Stomach (tissue), 9 donors: Measurements from ENCODE around the gene PLCB4. TPM values are rescaled to one million over a fixed set of nuclear protein-coding genes. Genes with fewer than 3 reads are reported as not detected.

Experiments
- DNase-seq, 2 donors: peaks; one replicate each; pipeline versions ENCODE4 v3.0.0 to v3.0.0-alpha.2; 2013 to 2019
- H3K27ac ChIP-seq, 5 donors: fragments of 200-600 bp in 4 of 5; sonication (generic) in 4 of 5; one replicate each; pipeline ENCODE4 v1.5.1; 2013 to 2019; ENCODE audit warnings: mild to moderate bottlenecking in 1 of 5, moderate library complexity in 1 of 5
- H3K27me3 ChIP-seq, 3 donors: fragments of 200-600 bp; sonication (generic); one replicate each; pipeline ENCODE4 v1.5.1; 2017 to 2019; ENCODE audit warnings: mixed run types in 1 of 3
- H3K36me3 ChIP-seq, 4 donors: fragments of 200-600 bp; sonication (generic); 1 replicate in 3 of 4; 2 replicates in 1 of 4; pipeline ENCODE4 v1.5.1; 2016 to 2019
- H3K4me1 ChIP-seq, 4 donors: fragments of 200-600 bp; sonication (generic); one replicate each; pipeline ENCODE4 v1.5.1; 2016 to 2019
- H3K4me3 ChIP-seq, 4 donors: fragments of 200-600 bp; sonication (generic) in 3 of 4; one replicate each; pipeline ENCODE4 v1.5.1; 2016 to 2019; ENCODE audit warnings: mild to moderate bottlenecking in 1 of 4
- H3K9me3 ChIP-seq, 4 donors: fragments of 200-600 bp; sonication (generic); one replicate each; pipeline ENCODE4 v1.5.1; 2016 to 2019
- EP300 ChIP-seq: sonication (generic); formaldehyde crosslinking; IDR thresholded peaks from one replicate; pipeline ENCODE4 v1.6.1; 2017; ENCODE audit warnings: antibody characterized with exemption
- POLR2A ChIP-seq, 4 donors: fragments of 450-650 bp; IDR thresholded peaks; one replicate each; pipeline ENCODE4 v1.6.1; 2016; ENCODE audit warnings: antibody characterized with exemption in 4 of 4, control low read depth in 2 of 4, mild to moderate bottlenecking in 1 of 4, moderate library complexity in 1 of 4
- POLR2AphosphoS5 ChIP-seq, 3 donors: sonication (generic); formaldehyde crosslinking; IDR thresholded peaks; one replicate each; pipeline ENCODE4 v1.6.1; 2016; ENCODE audit warnings: antibody characterized with exemption in 3 of 3
- WGBS, 5 donors: extraction: QIAGEN DNeasy Blood & Tissue Kit in 3 of 5; methylation state at CpG; one replicate each; pipeline versions ENCODE4 v1.1.5 to v1.1.7; 2013 to 2018; 5-methylcytosine and 5-hydroxymethylcytosine counted together
- intact Hi-C: fragments of 100-400 bp; cut with DNase I; formaldehyde crosslinking; loops from one replicate; pipeline ENCODE4 v1.15.1; 2023; ENCODE audit warnings: low total_unique reads
- polyA plus RNA-seq, 3 donors: library from polyadenylated mRNA; stranded (reverse); fragments of 200-250 nt; gene quantifications; one replicate each; pipeline ENCODE4 v1.2.3, GENCODE V29; 2013
- total RNA-seq, 5 donors: library from RNA; depleted of rRNA; stranded (reverse); fragments of >200 nt; gene quantifications; one replicate each; pipeline versions ENCODE4 v1.1.0 to v1.2.3, GENCODE V29; 2014 to 2016
- TF ChIP-seq, protein P1 (sequence below), 7 experiments: fragments of 450-650 bp in 4 of 7; fragments of 200-600 bp in 3 of 7; sonication (generic) in 3 of 7; IDR thresholded peaks; one replicate each; pipeline ENCODE4 v1.5.1; 2016 to 2019; ENCODE audit warnings: antibody characterized with exemption in 7 of 7, control low read depth in 2 of 7, mild to moderate bottlenecking in 1 of 7
- donor health status: healthy with polysubstance abuse.
- donor health status: Bipolar disorder and iron deficiency.
- donor health status: healthy.

The PLCB4 gene
- total and polyA plus RNA-seq, 8 donors = 5.3 to 29.4 (median 22.3) TPM

DNA sequence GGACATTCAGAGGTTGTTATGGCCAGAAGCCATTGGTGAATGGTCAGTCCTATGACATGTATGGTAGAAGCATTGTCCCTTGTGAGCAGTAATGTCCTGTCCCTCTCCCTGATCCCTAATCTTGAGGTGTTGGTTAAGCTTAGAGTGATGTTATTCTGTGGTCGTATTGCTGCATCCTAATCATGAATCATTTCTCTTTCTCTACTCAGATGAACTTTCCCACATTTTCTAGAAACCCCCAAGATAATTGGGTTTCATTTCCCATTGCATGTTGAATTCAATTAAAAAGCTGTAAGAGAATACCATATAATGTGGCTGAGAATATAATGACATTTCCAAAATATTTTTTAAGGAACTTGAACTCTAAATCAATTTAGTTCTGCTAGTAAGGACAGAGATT lies 175.1 kb downstream of the PLCB4 start:
- Histone ChIP-seq H3K36me3 (no peaks in the 10 kb centered on the region), H3K4me3 (no peak overlapping the region), H3K4me1 (peaks cover 5 to 16% (median 10%) of the 10 kb centered on the region in 4 donors), H3K27me3 (no peaks in the 10 kb centered on the region), H3K27ac (no peak overlapping the region), H3K9me3 (no peaks in the 10 kb centered on the region)
- intact Hi-C loops = no loop called here
- 78 to 97% (median 83%) methylated on average over 1 of the region's 1 CpG for WGBS, 5 donors
- no peak for TF ChIP-seq POLR2AphosphoS5 (IDR thresholded peaks at IDR 0.05)
- TF ChIP-seq EP300 = no peak
- DNase-seq = no peak

DNA sequence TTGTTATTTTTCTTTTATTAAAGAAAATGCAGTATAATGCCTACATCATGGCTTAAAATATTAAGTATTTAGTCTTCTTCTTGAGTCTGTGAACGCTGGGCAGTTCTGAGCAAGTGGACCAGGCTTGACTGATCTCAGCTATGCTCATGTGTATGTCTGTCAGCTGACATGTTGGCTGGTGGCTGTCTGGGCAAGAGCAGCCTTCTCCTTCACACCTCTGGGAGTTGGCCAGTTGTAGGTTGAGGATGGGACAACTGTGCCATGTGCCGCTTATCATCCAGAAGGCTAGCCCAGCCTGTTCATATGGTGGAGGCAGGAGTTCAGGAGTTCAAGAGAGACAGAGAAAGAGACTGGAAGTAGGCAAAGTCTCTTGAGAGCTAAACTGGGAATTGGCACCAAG lies 175.9 kb downstream of the PLCB4 start:
- Histone ChIP-seq H3K9me3 (no peaks in the 10 kb centered on the region), H3K27me3 (no peaks in the 10 kb centered on the region), H3K36me3 (no peaks in the 10 kb centered on the region), H3K4me1 (peaks cover 5 to 16% (median 10%) of the 10 kb centered on the region in 4 donors), H3K4me3 (no peak overlapping the region), H3K27ac (no peak overlapping the region)
- DNase-seq = no peak
- TF ChIP-seq, protein P1, sequence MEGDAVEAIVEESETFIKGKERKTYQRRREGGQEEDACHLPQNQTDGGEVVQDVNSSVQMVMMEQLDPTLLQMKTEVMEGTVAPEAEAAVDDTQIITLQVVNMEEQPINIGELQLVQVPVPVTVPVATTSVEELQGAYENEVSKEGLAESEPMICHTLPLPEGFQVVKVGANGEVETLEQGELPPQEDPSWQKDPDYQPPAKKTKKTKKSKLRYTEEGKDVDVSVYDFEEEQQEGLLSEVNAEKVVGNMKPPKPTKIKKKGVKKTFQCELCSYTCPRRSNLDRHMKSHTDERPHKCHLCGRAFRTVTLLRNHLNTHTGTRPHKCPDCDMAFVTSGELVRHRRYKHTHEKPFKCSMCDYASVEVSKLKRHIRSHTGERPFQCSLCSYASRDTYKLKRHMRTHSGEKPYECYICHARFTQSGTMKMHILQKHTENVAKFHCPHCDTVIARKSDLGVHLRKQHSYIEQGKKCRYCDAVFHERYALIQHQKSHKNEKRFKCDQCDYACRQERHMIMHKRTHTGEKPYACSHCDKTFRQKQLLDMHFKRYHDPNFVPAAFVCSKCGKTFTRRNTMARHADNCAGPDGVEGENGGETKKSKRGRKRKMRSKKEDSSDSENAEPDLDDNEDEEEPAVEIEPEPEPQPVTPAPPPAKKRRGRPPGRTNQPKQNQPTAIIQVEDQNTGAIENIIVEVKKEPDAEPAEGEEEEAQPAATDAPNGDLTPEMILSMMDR (IDR thresholded peaks at IDR 0.05) = no peak
- no peak for TF ChIP-seq EP300
- TF ChIP-seq POLR2AphosphoS5 (IDR thresholded peaks at IDR 0.05) = no peak
- TF ChIP-seq POLR2A (IDR thresholded peaks at IDR 0.05) = no peak
- WGBS, 5 donors = 89 to 98% (median 92%) methylated on average over 2 of the region's 2 CpGs
- intact Hi-C loops = no loop called here

GRCh38 chr20:9246731-9247130 lies 177.8 kb downstream of the PLCB4 start:
- no peaks in the 10 kb centered on the region for H3K27me3 ChIP-seq
- H3K9me3 ChIP-seq = no peaks in the 10 kb centered on the region
- H3K36me3 ChIP-seq = no peaks in the 10 kb centered on the region
- DNase-seq = no peak
- intact Hi-C loops = no loop called here
- H3K4me3 ChIP-seq = no peak overlapping the region
- TF ChIP-seq POLR2AphosphoS5 (IDR thresholded peaks at IDR 0.05) (no peak), EP300 (no peak), POLR2A (IDR thresholded peaks at IDR 0.05) (no peak)
- TF ChIP-seq, protein P1 (IDR thresholded peaks at IDR 0.05) = no peak
- peaks cover 0 to 5% (median 1%) of the 10 kb centered on the region in 4 donors for H3K4me1 ChIP-seq
- 81 to 90% (median 87%) methylated on average over 1 of the region's 1 CpG for WGBS, 5 donors
- H3K27ac ChIP-seq = no peak overlapping the region

- peaks cover 0 to 11% (median 4%) of the 10 kb centered on the region in 4 donors for H3K4me1 ChIP-seq
- intact Hi-C loops = no loop called here
- no peaks in the 10 kb centered on the region for H3K27me3 ChIP-seq
- DNase-seq = no peak
- H3K4me3 ChIP-seq = no peak overlapping the region
- TF ChIP-seq POLR2AphosphoS5 (IDR thresholded peaks at IDR 0.05) (no peak), EP300 (no peak), POLR2A (IDR thresholded peaks at IDR 0.05) (no peak)
- TF ChIP-seq, protein P1 (IDR thresholded peaks at IDR 0.05) = no peak
- H3K9me3 ChIP-seq = no peaks in the 10 kb centered on the region
- WGBS, 5 donors = 84 to 95% (median 89%) methylated on average over 1 of the region's 1 CpG
- H3K36me3 ChIP-seq = no peaks in the 10 kb centered on the region
- H3K27ac ChIP-seq = no peak overlapping the region
These were observed 181.6 kb downstream of the PLCB4 start for GRCh38 chr20:9250511-9250910.

GRCh38 chr20:9253006-9253539 lies 184.2 kb downstream of the PLCB4 start:
- Histone ChIP-seq H3K9me3 (no peaks in the 10 kb centered on the region), H3K27ac (no peak overlapping the region), H3K27me3 (no peaks in the 10 kb centered on the region), H3K36me3 (no peaks in the 10 kb centered on the region), H3K4me3 (no peak overlapping the region), H3K4me1 (peaks cover 0 to 11% (median 4%) of the 10 kb centered on the region in 4 donors)
- intact Hi-C loops = no loop called here
- no peak for DNase-seq
- TF ChIP-seq POLR2AphosphoS5 (IDR thresholded peaks at IDR 0.05) (peak in 1 of 3 donors; percentile 56), EP300 (no peak), POLR2A (IDR thresholded peaks at IDR 0.05) (no peak)
- TF ChIP-seq, protein P1 (IDR thresholded peaks at IDR 0.05) = no peak
- 38 to 66% (median 44%) methylated on average over 4 of the region's 4 CpGs for WGBS, 5 donors
